ENCODE measurements around the gene UBA5. TPM values are rescaled to one million over a fixed set of nuclear protein-coding genes. Genes with fewer than 3 reads are reported as not detected.
A peak's percentile ranks its signal among the peaks of the same experiment; 100 is the strongest.

Gene UBA5
- total and polyA plus RNA-seq, 4 donors = 15.3 to 51.9 (median 36.0) TPM

DNA sequence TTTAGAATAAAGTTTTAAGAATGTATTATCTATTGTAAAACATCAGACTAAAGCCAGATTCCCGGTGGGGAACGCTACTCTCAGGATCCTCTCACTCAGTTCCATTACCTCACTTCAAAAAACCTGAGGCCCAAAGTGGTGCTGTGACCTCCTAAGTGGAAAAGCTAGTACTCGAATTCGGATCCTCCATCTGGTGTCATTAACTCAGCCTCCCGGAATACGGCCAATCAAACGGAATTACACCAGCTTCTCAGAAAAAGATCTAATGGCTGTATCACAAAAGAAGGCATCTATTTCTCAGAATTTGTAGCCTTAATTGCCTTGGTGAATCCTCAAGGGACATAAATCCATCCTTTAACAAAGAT lies 1.1 kb upstream of the UBA5 start (continued):
- TF ChIP-seq, protein P1, sequence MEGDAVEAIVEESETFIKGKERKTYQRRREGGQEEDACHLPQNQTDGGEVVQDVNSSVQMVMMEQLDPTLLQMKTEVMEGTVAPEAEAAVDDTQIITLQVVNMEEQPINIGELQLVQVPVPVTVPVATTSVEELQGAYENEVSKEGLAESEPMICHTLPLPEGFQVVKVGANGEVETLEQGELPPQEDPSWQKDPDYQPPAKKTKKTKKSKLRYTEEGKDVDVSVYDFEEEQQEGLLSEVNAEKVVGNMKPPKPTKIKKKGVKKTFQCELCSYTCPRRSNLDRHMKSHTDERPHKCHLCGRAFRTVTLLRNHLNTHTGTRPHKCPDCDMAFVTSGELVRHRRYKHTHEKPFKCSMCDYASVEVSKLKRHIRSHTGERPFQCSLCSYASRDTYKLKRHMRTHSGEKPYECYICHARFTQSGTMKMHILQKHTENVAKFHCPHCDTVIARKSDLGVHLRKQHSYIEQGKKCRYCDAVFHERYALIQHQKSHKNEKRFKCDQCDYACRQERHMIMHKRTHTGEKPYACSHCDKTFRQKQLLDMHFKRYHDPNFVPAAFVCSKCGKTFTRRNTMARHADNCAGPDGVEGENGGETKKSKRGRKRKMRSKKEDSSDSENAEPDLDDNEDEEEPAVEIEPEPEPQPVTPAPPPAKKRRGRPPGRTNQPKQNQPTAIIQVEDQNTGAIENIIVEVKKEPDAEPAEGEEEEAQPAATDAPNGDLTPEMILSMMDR (IDR thresholded peaks at IDR 0.05; ENCODE audit: low read depth, low read length, missing input control) = no peak
- TF ChIP-seq HNF4G (IDR thresholded peaks at IDR 0.05) (no peak), RAD21 (IDR thresholded peaks at IDR 0.05) (no peak), FOXA1 (IDR thresholded peaks at IDR 0.05) (no peak), JUND (IDR thresholded peaks at IDR 0.05) (no peak)

DNA sequence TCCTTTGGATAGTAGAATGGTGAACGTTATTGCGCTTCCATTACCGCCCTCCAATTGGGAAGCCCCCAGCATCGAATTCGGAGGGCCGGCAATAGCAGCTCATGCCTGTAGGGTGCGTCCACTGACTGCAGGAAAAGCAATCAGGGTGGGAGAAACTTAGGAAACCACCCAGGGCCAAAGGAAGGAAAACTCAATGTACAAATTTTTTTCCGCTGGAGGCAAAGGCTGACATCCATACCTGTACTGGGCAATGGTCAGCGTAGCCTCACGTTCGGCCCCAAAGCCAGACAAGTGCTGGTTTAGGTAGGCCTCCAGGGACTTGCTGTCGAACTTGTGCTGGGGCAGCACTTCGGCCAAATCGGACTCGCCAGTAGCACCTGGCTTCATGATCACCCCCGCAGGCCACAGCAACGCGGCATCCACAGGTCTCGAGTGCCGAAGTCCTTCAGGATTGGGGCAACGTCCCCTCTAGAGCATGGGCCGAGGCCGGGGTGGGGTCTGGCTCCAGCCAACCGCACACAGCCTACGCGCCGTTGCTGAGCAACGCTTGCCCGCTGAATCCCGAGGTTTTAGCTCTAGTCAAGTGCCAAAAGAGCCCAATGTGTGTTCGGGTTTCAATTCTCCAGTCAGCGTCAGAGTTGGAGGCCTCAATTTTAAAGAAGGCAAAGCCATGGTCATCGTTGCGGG lies 621 bp upstream of the UBA5 start, which contains the start of gene ACAD11:
Gene ACAD11 (minus strand): TSS at position 445 of the 687 bp plus-strand sequence. CDS start 58 bp downstream, at position 387.
- WGBS = under 1% methylated on average over 34 of the region's 34 CpGs

More for the DNA sequence above, 621 bp upstream of the UBA5 start, which contains the start of gene ACAD11:
- peaks cover 0 to 3% (median 0%) of the 10 kb centered on the region in 4 donors for H3K36me3 ChIP-seq (ENCODE audit: control insufficient read depth in 4 of 4, insufficient read depth in 3 of 4, low read depth in 1 of 4, low read length in 3 of 4)
- H3K4me1 ChIP-seq (ENCODE audit: control insufficient read depth in 4 of 4, insufficient read depth in 4 of 4, low read length in 3 of 4) = peaks cover 5 to 56% (median 28%) of the 10 kb centered on the region in 4 donors
- DNase-seq (ENCODE audit: low spot score) = peak; percentile 74
- H3K9me3 ChIP-seq (ENCODE audit: control insufficient read depth in 4 of 4, low read length in 3 of 4) = no peaks in the 10 kb centered on the region
- peak within 1 kb of the TSS; percentile 92 to 99 for H3K27ac ChIP-seq (ENCODE audit: low read depth in 1 of 2, low read length in 2 of 2)
- TF ChIP-seq ATF3 (IDR thresholded peaks at IDR 0.05) = no peak
- no peak for TF ChIP-seq EGR1 (IDR thresholded peaks at IDR 0.05; ENCODE audit: low read depth in 2 of 2)
- no peak for TF ChIP-seq NR2F2 (IDR thresholded peaks at IDR 0.05)
- peak; percentile 64 for TF ChIP-seq TAF1 (conservative IDR thresholded peaks at IDR 0.05)
- TF ChIP-seq RAD21 (IDR thresholded peaks at IDR 0.05) = peak; percentile 58 to 63
- TF ChIP-seq HNF4G (IDR thresholded peaks at IDR 0.05) = peak; percentile 44
- no peak for TF ChIP-seq FOXA2 (IDR thresholded peaks at IDR 0.05)
- no peak for TF ChIP-seq ZBTB33 (IDR thresholded peaks at IDR 0.05)
- TF ChIP-seq MAX (IDR thresholded peaks at IDR 0.05) = no peak
- peak in 1 of 2 donors; percentile 66 for TF ChIP-seq RXRA (IDR thresholded peaks at IDR 0.05)
- no peak for TF ChIP-seq FOXA1 (IDR thresholded peaks at IDR 0.05)
- TF ChIP-seq SP1 (IDR thresholded peaks at IDR 0.05) = peak; percentile 54
- TF ChIP-seq REST (IDR thresholded peaks at IDR 0.05) = peak; percentile 74
- TF ChIP-seq JUND (IDR thresholded peaks at IDR 0.05) = no peak
- TF ChIP-seq YY1 (IDR thresholded peaks at IDR 0.05) = peak; percentile 22
- no peak for TF ChIP-seq GABPA (IDR thresholded peaks at IDR 0.05 in 1 of 2, conservative IDR thresholded peaks at IDR 0.05 in 1 of 2)
- peak; percentile 77 to 80 for TF ChIP-seq HNF4A (conservative IDR thresholded peaks at IDR 0.05)
- TF ChIP-seq, protein P1 (IDR thresholded peaks at IDR 0.05; ENCODE audit: low read depth, low read length, missing input control) = peak; percentile 58
- H3K4me3 ChIP-seq (ENCODE audit: low read depth in 1 of 3, low read length in 3 of 3) = peak within 1 kb of the TSS; percentile 57 to 90 (median 78)
- H3K27me3 ChIP-seq (ENCODE audit: control insufficient read depth in 4 of 4, insufficient read depth in 4 of 4, low read length in 3 of 4) = no peaks in the 10 kb centered on the region
- peak within 1 kb of the TSS; percentile 85 to 98 for H3K9ac ChIP-seq (ENCODE audit: low read depth in 1 of 2, low read length in 2 of 2)

Data from liver (tissue), 9 donors.